Colonic mucosa (tissue), 4 donors: ENCODE results near the gene KLHDC9. TPM values are rescaled to one million over a fixed set of nuclear protein-coding genes. Genes with fewer than 3 reads are reported as not detected.
A peak's percentile ranks its signal among the peaks of the same experiment; 100 is the strongest.

Experiments
- DNase-seq: peaks from one replicate; pipeline ENCODE4 v3.0.0-alpha.2; 2020
- H3K27ac ChIP-seq: fragments of 200-600 bp; one replicate; pipeline ENCODE4 v1.8.0; 2021
- H3K27me3 ChIP-seq: fragments of 200-600 bp; one replicate; pipeline ENCODE4 v1.8.0; 2021
- H3K36me3 ChIP-seq: fragments of 200-600 bp; one replicate; pipeline ENCODE4 v1.8.0; 2021
- H3K4me1 ChIP-seq: fragments of 200-600 bp; one replicate; pipeline ENCODE4 v1.8.0; 2021; ENCODE audit warnings: mild to moderate bottlenecking
- H3K4me3 ChIP-seq: fragments of 200-600 bp; one replicate; pipeline ENCODE4 v1.8.0; 2021
- H3K9ac ChIP-seq, 2 donors: one replicate each; pipeline ENCODE4 v1.7.0; 2013; ENCODE audit warnings: control low read depth in 2 of 2, low read depth in 2 of 2, low read length in 2 of 2
- H3K9me3 ChIP-seq: fragments of 200-600 bp; one replicate; pipeline ENCODE4 v1.8.0; 2021
- intact Hi-C: fragments of 100-400 bp; cut with DNase I; formaldehyde crosslinking; loops from one replicate; pipeline ENCODE4 v1.14.1; 2022
- total RNA-seq, 2 donors: library from RNA; stranded (reverse); fragmentation: NEBNext Ultra II Directional in 1 of 2; extraction: Animal tissue kit (Norgen Biotek cat#: 25700) in 1 of 2; gene quantifications; one replicate each; pipeline ENCODE4 v1.2.1, GENCODE V29; 2021
- TF ChIP-seq, protein P1 (sequence below): fragments of 200-600 bp; IDR thresholded peaks from one replicate; pipeline ENCODE4 v1.8.0; 2022; ENCODE audit warnings: antibody characterized with exemption, mild to moderate bottlenecking
- donor health status: healthy.
- donor health status: DM: no; HTN: no; CAD: no.
- donor health status: DM: no; HTN: no; CAD: no.

Gene KLHDC9
- total RNA-seq, 2 donors from 2014 or later = 7.1 to 10.1 TPM

DNA sequence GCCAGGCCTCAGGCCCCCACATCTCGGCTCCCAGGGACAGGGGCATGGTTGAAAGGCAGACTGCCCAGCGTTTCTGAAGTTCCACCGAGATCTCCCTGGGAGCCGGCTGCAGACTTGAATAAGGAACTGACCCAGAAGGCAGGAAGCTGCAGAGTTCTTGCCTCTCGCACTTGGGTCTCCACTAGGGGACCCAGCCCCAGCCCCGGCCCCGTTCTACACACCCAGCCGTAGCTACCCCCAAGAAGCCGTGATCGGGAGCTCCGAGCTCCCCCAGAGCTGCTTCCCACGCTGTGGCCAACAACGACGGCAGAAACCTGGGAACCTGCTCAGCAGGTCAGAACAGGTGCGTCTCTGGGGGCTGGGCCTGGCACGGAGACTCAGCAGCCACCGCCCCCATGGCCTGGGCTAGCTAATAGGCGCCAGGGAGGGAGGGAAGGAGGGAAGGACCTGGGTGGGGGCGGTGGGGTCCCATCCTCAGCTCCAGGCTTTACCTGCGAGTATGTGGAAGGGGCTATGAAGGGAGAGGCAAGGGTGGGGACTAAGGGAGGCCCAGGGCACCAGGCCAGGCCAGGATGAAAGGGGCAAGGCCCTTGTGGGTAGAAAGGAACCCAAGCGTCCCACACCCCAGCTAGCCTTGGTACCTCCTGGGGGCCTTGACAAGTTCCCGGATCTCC is 8.8 kb upstream of the KLHDC9 start, which contains the start of gene NECTIN4:
Gene NECTIN4 (minus strand): TSS at position 308 of the 674 bp plus-strand sequence. CDS start 262 bp downstream, at position 46.
- Histone ChIP-seq H3K9ac (peak within 1 kb of the TSS; percentile 57 to 69), H3K36me3 (no peaks in the 10 kb centered on the region), H3K4me3 (peak within 1 kb of the TSS; percentile 18), H3K27ac (peak within 1 kb of the TSS; percentile 43), H3K4me1 (no peaks in the 10 kb centered on the region), H3K9me3 (no peaks in the 10 kb centered on the region), H3K27me3 (no peaks in the 10 kb centered on the region)
- intact Hi-C loops = no loop called here
- peak; percentile 83 for DNase-seq
- TF ChIP-seq, protein P1, sequence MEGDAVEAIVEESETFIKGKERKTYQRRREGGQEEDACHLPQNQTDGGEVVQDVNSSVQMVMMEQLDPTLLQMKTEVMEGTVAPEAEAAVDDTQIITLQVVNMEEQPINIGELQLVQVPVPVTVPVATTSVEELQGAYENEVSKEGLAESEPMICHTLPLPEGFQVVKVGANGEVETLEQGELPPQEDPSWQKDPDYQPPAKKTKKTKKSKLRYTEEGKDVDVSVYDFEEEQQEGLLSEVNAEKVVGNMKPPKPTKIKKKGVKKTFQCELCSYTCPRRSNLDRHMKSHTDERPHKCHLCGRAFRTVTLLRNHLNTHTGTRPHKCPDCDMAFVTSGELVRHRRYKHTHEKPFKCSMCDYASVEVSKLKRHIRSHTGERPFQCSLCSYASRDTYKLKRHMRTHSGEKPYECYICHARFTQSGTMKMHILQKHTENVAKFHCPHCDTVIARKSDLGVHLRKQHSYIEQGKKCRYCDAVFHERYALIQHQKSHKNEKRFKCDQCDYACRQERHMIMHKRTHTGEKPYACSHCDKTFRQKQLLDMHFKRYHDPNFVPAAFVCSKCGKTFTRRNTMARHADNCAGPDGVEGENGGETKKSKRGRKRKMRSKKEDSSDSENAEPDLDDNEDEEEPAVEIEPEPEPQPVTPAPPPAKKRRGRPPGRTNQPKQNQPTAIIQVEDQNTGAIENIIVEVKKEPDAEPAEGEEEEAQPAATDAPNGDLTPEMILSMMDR = no peak

DNA sequence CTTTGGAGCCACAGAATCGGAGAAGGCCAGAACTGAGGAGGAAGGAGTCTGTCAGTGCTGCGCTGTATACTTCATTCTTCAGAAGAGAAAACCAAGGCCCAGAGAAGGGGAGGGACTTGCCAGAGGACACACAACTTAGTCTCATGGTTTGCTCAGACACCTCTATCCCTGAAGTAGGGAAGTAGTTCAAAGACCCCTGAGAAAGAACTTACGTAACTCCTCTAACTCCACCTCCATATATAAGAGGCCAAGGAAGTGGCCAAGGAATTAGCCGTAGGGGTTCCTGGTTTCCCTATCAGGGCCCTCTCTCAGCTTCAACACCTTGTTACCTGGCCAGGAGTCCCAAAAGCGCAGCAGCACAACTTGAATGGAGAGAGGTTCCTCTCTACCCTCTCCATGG is 8.2 kb upstream of the KLHDC9 start:
- no peaks in the 10 kb centered on the region for H3K4me1 ChIP-seq
- no peaks in the 10 kb centered on the region for H3K27me3 ChIP-seq
- DNase-seq = no peak
- H3K9ac ChIP-seq = peak overlapping the region in 1 of 2 donors; percentile 69
- H3K9me3 ChIP-seq = no peaks in the 10 kb centered on the region
- H3K27ac ChIP-seq = no peak overlapping the region
- H3K4me3 ChIP-seq = no peak overlapping the region
- intact Hi-C loops = no loop called here
- no peaks in the 10 kb centered on the region for H3K36me3 ChIP-seq
- TF ChIP-seq, protein P1 = no peak

DNA sequence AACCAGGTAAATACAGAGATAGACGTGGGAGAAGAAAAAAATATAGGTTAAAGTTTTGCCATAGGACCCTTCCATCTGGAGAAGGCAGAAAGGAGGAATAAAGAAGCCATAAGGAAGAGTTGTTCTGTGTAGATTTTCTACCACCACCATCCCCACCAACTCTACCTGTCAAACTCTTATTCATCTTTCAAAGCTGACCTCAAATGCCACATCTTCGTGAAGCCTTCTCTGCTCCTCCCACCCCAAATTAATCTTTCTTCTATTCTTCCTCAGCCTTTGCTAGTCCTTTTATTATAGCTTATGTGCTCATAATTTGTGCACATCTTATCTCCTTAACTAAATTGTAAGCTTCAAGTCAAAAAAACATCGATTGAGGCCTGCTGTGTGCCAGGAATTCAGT is 7.5 kb upstream of the KLHDC9 start:
- no peak for DNase-seq
- no peaks in the 10 kb centered on the region for H3K4me1 ChIP-seq
- H3K27ac ChIP-seq = no peak overlapping the region
- no peak overlapping the region for H3K4me3 ChIP-seq
- no peaks in the 10 kb centered on the region for H3K9me3 ChIP-seq
- H3K9ac ChIP-seq = no peak overlapping the region
- H3K36me3 ChIP-seq = no peaks in the 10 kb centered on the region
- no peaks in the 10 kb centered on the region for H3K27me3 ChIP-seq
- TF ChIP-seq, protein P1 = no peak
- intact Hi-C loops = no loop called here

DNA sequence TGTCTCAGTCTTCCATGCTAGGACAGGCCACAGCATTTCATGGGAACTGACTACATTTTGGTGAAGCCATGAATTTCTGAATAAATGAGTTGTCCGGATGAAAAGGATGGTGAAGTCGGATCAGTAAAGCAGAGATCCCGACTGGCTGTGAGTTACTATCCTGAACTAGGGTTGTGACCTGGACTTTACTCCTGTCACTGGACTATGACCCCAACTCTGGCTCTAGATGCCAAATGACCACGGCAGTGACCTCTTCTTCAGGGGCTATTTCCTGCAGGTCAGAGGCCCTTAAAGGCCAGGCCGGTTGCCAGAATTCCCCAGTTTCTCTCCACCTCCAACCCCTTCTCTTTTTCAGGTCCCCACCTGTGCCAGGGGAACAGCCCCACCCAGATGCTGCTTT is 7.1 kb upstream of the KLHDC9 start:
- no peak overlapping the region for H3K9ac ChIP-seq
- TF ChIP-seq, protein P1 = no peak
- no peaks in the 10 kb centered on the region for H3K27me3 ChIP-seq
- H3K4me1 ChIP-seq = no peaks in the 10 kb centered on the region
- no peak overlapping the region for H3K27ac ChIP-seq
- no peak overlapping the region for H3K4me3 ChIP-seq
- no peaks in the 10 kb centered on the region for H3K36me3 ChIP-seq
- DNase-seq = no peak
- H3K9me3 ChIP-seq = no peaks in the 10 kb centered on the region
- intact Hi-C loops = no loop called here

DNA sequence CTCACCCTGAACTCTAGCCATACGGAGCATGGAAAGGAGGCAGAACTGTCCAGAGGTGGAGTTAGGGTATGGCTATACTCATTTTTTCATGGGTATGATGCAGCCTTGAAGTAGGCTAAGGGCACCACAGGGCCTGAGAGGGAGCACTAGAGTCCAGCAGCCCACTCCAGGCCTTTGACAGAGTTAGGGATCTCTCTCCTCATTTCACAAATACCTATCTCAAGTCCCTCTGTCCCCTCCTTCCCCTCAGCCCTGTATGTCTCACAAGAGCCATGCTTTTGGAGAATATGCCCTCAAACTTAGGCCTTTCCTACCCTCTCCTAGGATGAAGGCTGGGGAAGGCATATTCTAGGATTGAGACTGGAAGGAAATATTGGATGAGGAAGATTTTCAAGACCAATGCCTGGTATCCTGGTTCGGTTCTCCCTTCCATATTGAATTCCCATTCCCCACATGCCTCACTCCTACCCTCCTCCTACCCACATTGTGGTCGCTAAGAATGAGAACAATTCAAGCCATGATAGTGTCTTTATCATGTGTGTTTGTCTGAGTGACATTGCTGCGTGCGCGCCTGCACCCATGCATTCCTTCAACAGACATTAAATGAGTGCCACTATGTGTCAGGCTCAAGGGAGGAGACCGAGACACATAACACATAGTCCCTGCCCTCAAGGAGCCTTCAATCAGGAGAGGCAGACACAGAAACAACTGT is 6.2 kb upstream of the KLHDC9 start:
- Histone ChIP-seq H3K4me1 (no peaks in the 10 kb centered on the region), H3K4me3 (no peak overlapping the region), H3K9ac (no peak overlapping the region), H3K9me3 (no peaks in the 10 kb centered on the region), H3K27ac (no peak overlapping the region), H3K27me3 (no peaks in the 10 kb centered on the region), H3K36me3 (no peaks in the 10 kb centered on the region)
- intact Hi-C loops = no loop called here
- TF ChIP-seq, protein P1 = no peak
- DNase-seq = no peak
